HG03520 (cell line): ENCODE data around the gene SPDYE1.
"Not testable (repeated sequence)": the region's sequence is repeated elsewhere in the genome, so short reads cannot be mapped to it uniquely, and the experiment has no call there.

Experiments
- ATAC-seq: cut with Tn5 transposase; IDR thresholded peaks from one replicate; pipeline ENCODE4 v1.9.1; 2021; ENCODE audit warnings: mild to moderate bottlenecking, moderate library complexity; ENCODE audit not compliant: unreplicated experiment

SPDYE1 gene

GRCh38 chr7:43990829-43991228, 6.9 kb upstream of the SPDYE1 start:
- not testable (repeated sequence) for ATAC-seq

GRCh38 chr7:43992896-43993295, 4.8 kb upstream of the SPDYE1 start:
- peak; percentile 81 for ATAC-seq

- ATAC-seq: not testable (repeated sequence)
These were observed 3.0 kb upstream of the SPDYE1 start for GRCh38 chr7:43994681-43995080.

- ATAC-seq: not testable (repeated sequence)
These were observed 14.4 kb downstream of the SPDYE1 start for GRCh38 chr7:44012081-44012480.

GRCh38 chr7:44015090-44015489, 17.4 kb downstream of the SPDYE1 start:
- not testable (repeated sequence) for ATAC-seq

GRCh38 chr7:44018857-44019807, 21.4 kb downstream of the SPDYE1 start:
- peak; percentile 94 for ATAC-seq

- ATAC-seq: not testable (repeated sequence)
These were observed 22.1 kb downstream of the SPDYE1 start for GRCh38 chr7:44019825-44020224.

GRCh38 chr7:44022069-44022468, 24.4 kb downstream of the SPDYE1 start:
- ATAC-seq: not testable (repeated sequence)

- ATAC-seq: not testable (repeated sequence)
These were observed 25.2 kb downstream of the SPDYE1 start for GRCh38 chr7:44022796-44023467.

- ATAC-seq: not testable (repeated sequence)
These were observed 31.7 kb downstream of the SPDYE1 start for GRCh38 chr7:44029433-44029832.

GRCh38 chr7:44030029-44030428, 32.3 kb downstream of the SPDYE1 start:
- not testable (repeated sequence) for ATAC-seq

- not testable (repeated sequence) for ATAC-seq
These were observed 33.6 kb downstream of the SPDYE1 start for GRCh38 chr7:44031319-44031718.

- ATAC-seq: not testable (repeated sequence)
These were observed 34.3 kb downstream of the SPDYE1 start for GRCh38 chr7:44032031-44032430.

- ATAC-seq: not testable (repeated sequence)
These were observed 36.5 kb downstream of the SPDYE1 start for GRCh38 chr7:44033971-44034844.

GRCh38 chr7:44036364-44036763, 38.7 kb downstream of the SPDYE1 start:
- not testable (repeated sequence) for ATAC-seq

- ATAC-seq: not testable (repeated sequence)
These were observed 40.3 kb downstream of the SPDYE1 start for GRCh38 chr7:44037951-44038350.

- not testable (repeated sequence) for ATAC-seq
These were observed 40.9 kb downstream of the SPDYE1 start for GRCh38 chr7:44038553-44038952.

GRCh38 chr7:44038961-44039558, 41.4 kb downstream of the SPDYE1 start:
- ATAC-seq: not testable (repeated sequence)

- peak; percentile 3 for ATAC-seq
These were observed 42.2 kb downstream of the SPDYE1 start for GRCh38 chr7:44039800-44040492.

- ATAC-seq: peak; percentile 40
These were observed 42.8 kb downstream of the SPDYE1 start for GRCh38 chr7:44040493-44040891.
